SK-N-SH treated with all-trans-retinoic acid at 6 μM for 48 hours (cell line): Measurements from ENCODE around the gene TP53AIP1.

Experiments used
- CREB5 ChIP-seq: fragments of 250-450 bp; sonication (Bioruptor Pico); IDR thresholded peaks from 2 replicates; pipeline ENCODE4 v1.5.1; 2020; ENCODE audit warnings: low read depth, mild to moderate bottlenecking, moderate library complexity
- CSRNP3 ChIP-seq: fragments of 250-450 bp; sonication (Bioruptor Pico); IDR thresholded peaks from 2 replicates; pipeline ENCODE4 v1.5.1; 2021; ENCODE audit warnings: mild to moderate bottlenecking, moderate library complexity
- ESRRG ChIP-seq: fragments of 250-450 bp; sonication (Bioruptor Pico); IDR thresholded peaks from 2 replicates; pipeline ENCODE4 v1.6.1; 2021; ENCODE audit warnings: mild to moderate bottlenecking
- GLIS3 ChIP-seq: fragments of 250-450 bp; sonication (Bioruptor Pico); IDR thresholded peaks from 2 replicates; pipeline ENCODE4 v1.5.0; 2020; ENCODE audit warnings: mild to moderate bottlenecking, moderate library complexity
- ISL1 ChIP-seq: fragments of 250-450 bp; sonication (Bioruptor Pico); IDR thresholded peaks from 2 replicates; pipeline ENCODE4 v2.1.2; 2022; ENCODE audit warnings: mild to moderate bottlenecking, moderate library complexity
- OSR1 ChIP-seq: fragments of 250-450 bp; sonication (Bioruptor Pico); IDR thresholded peaks from 2 replicates; pipeline ENCODE4 v1.8.0; 2022; ENCODE audit warnings: moderate library complexity, mild to moderate bottlenecking, inconsistent platforms
- PATZ1 ChIP-seq: fragments of 250-450 bp; sonication (Bioruptor Pico); IDR thresholded peaks from 2 replicates; pipeline ENCODE4 v1.8.0; 2020; ENCODE audit warnings: mild to moderate bottlenecking, moderate library complexity, borderline replicate concordance
- PPARA ChIP-seq: fragments of 250-450 bp; sonication (Bioruptor Pico); IDR thresholded peaks from 2 replicates; pipeline ENCODE4 v1.5.0; 2020; ENCODE audit warnings: mild to moderate bottlenecking, borderline replicate concordance
- RARB ChIP-seq: fragments of 250-450 bp; sonication (Bioruptor Pico); IDR thresholded peaks from 2 replicates; pipeline ENCODE4 v1.8.0; 2021; ENCODE audit warnings: mild to moderate bottlenecking, moderate library complexity
- SNAI2 ChIP-seq: fragments of 250-450 bp; sonication (Bioruptor Pico); IDR thresholded peaks from 2 replicates; pipeline ENCODE4 v1.5.0; 2020; ENCODE audit warnings: mild to moderate bottlenecking, moderate library complexity
- TSHZ2 ChIP-seq: fragments of 250-450 bp; sonication (Bioruptor Pico); IDR thresholded peaks from 2 replicates; pipeline ENCODE4 v1.5.0; 2020; ENCODE audit warnings: mild to moderate bottlenecking, moderate library complexity
- ZFP3 ChIP-seq: fragments of 250-450 bp; sonication (Bioruptor Pico); IDR thresholded peaks from 2 replicates; pipeline ENCODE4 v1.5.0; 2020; ENCODE audit warnings: mild to moderate bottlenecking, moderate library complexity
- ZFP30 ChIP-seq: fragments of 450-650 bp; formaldehyde crosslinking; IDR thresholded peaks from 2 replicates; pipeline ENCODE4 v1.5.0; 2022; ENCODE audit warnings: mild to moderate bottlenecking, moderate library complexity
- ZNF8 ChIP-seq: fragments of 450-650 bp; formaldehyde crosslinking; IDR thresholded peaks from 2 replicates; pipeline ENCODE4 v1.5.0; 2020; ENCODE audit warnings: mild to moderate bottlenecking, moderate library complexity

GRCh38 chr11:128962896-128963295 lies 20.2 kb upstream of the TP53AIP1 start:
- TF ChIP-seq PPARA (CRISPR knock-in tag) (no peak), GLIS3 (no peak), PATZ1 (CRISPR knock-in tag) (no peak), CSRNP3 (CRISPR knock-in tag) (no peak), ZNF8 (CRISPR knock-in tag) (no peak), CREB5 (CRISPR knock-in tag) (no peak), TSHZ2 (CRISPR knock-in tag) (no peak), RARB (CRISPR knock-in tag) (no peak), ZFP30 (CRISPR knock-in tag) (no peak), OSR1 (CRISPR knock-in tag) (no peak), ESRRG (CRISPR knock-in tag) (no peak), ZFP3 (CRISPR knock-in tag) (no peak), ISL1 (no peak), SNAI2 (no peak)
